HepG2 (cell line): Measurements from ENCODE around the gene ARCN1.

Experiments
- CBX1 ChIP-seq: IDR thresholded peaks from one replicate; pipeline ENCODE4 v1.6.1; 2016; ENCODE audit warnings: antibody characterized with exemption, low read depth
- PAX8 ChIP-seq: sonication (generic); formaldehyde crosslinking; IDR thresholded peaks from 2 replicates; pipeline ENCODE4 v1.8.0; 2022; ENCODE audit warnings: mild to moderate bottlenecking, missing genetic modification reagents, borderline replicate concordance
- ZBTB3 ChIP-seq: sonication (generic); formaldehyde crosslinking; IDR thresholded peaks from 2 replicates; pipeline ENCODE4 v1.4.0; 2020; ENCODE audit warnings: low read depth, mild to moderate bottlenecking, moderate library complexity, missing genetic modification reagents, borderline replicate concordance

- TF ChIP-seq ZBTB3 (CRISPR knock-in tag) = no peak
- no peak for TF ChIP-seq PAX8 (CRISPR knock-in tag)
- no peak for TF ChIP-seq CBX1
Observed at GRCh38 chr11:118536726-118537125, 35.5 kb upstream of the ARCN1 start.
